ENCODE results near the gene TGFBR3. TPM values are rescaled to one million over a fixed set of nuclear protein-coding genes. Genes with fewer than 3 reads are reported as not detected.

TGFBR3 gene
- total and polyA plus RNA-seq, 12 donors: 6.6 to 36.7 (median 24.3) TPM

DNA sequence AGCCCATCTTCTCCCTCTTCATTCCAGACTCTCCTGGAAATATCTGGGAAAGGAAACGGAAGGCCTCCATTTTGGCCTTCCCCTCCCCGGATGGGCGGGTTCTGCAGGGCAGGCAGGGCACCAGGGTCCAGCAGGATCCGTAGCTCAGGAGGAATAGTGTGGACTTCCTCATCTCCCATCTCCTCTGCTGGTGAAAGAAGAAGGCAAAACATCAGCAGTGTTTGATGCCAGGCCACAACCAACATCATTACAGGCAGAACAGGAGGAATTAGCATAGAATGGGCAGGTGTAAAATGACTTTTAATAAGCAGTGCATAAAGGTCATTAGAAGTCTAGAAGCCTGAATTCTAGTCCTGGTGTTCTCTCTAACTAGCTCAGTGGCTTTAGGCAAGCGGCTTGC, 165.9 kb downstream of the TGFBR3 start:
- H3K9me3 ChIP-seq: no peaks in the 10 kb centered on the region
- H3K36me3 ChIP-seq: peaks cover 0 to 72% (median 7%) of the 10 kb centered on the region in 9 donors
- peak in 2 of 8 donors; percentile 19 to 41 for ATAC-seq
- WGBS, 2 donors: 77 to 81% methylated on average over 5 of the region's 5 CpGs
- TF ChIP-seq, protein P1, sequence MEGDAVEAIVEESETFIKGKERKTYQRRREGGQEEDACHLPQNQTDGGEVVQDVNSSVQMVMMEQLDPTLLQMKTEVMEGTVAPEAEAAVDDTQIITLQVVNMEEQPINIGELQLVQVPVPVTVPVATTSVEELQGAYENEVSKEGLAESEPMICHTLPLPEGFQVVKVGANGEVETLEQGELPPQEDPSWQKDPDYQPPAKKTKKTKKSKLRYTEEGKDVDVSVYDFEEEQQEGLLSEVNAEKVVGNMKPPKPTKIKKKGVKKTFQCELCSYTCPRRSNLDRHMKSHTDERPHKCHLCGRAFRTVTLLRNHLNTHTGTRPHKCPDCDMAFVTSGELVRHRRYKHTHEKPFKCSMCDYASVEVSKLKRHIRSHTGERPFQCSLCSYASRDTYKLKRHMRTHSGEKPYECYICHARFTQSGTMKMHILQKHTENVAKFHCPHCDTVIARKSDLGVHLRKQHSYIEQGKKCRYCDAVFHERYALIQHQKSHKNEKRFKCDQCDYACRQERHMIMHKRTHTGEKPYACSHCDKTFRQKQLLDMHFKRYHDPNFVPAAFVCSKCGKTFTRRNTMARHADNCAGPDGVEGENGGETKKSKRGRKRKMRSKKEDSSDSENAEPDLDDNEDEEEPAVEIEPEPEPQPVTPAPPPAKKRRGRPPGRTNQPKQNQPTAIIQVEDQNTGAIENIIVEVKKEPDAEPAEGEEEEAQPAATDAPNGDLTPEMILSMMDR (IDR thresholded peaks at IDR 0.05): no peak
- H3K4me3 ChIP-seq: no peak overlapping the region
- H3K27ac ChIP-seq: peak overlapping the region in 1 of 10 donors; percentile 7
- H3K4me1 ChIP-seq: peaks cover 0 to 19% (median 4%) of the 10 kb centered on the region in 9 donors
- DNase-seq: no peak
- H3K27me3 ChIP-seq: no peaks in the 10 kb centered on the region
- intact Hi-C loops (cut with DNase I): loop anchor here in 1 of 10 donors (10.0 kb wide), 1 partner anchor 165 kb away; the partner anchor contains the start of gene TGFBR3

DNA sequence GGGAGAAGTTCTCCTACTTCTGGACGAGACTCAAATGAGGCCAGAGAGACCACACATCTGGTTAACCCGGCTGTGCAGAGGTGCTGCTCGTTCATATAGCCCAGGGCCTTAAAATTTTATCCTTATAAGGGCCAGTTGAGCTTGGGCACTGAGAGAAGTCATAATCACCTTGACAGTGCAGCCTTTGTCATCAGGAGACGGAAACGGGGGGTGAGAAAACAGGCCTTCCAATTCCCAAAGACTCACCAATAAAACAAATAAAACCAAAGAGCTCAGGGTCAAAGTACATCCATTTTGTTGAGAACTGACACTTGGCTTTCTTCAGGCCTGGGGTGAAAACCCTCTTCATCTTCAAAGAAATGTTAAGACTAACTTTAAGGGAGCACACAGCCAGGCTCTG, 167.1 kb downstream of the TGFBR3 start:
- peaks cover 0 to 80% (median 7%) of the 10 kb centered on the region in 9 donors for H3K36me3 ChIP-seq
- peaks cover 0 to 9% (median 2%) of the 10 kb centered on the region in 9 donors for H3K4me1 ChIP-seq
- H3K27ac ChIP-seq: no peak overlapping the region
- no peak overlapping the region for H3K4me3 ChIP-seq
- TF ChIP-seq, protein P1 (IDR thresholded peaks at IDR 0.05): no peak
- DNase-seq (no peak), ATAC-seq (no peak)
- H3K9me3 ChIP-seq: no peaks in the 10 kb centered on the region
- WGBS, 2 donors: 92 to 93% methylated on average over 5 of the region's 5 CpGs
- intact Hi-C loops (cut with DNase I): loop anchor here in 3 of 10 donors (10.0 kb wide), 2 partner anchors 106 to 166 kb away; partner anchors contain the start of gene TGFBR3 (in 2 of the 3)
- no peaks in the 10 kb centered on the region for H3K27me3 ChIP-seq

DNA sequence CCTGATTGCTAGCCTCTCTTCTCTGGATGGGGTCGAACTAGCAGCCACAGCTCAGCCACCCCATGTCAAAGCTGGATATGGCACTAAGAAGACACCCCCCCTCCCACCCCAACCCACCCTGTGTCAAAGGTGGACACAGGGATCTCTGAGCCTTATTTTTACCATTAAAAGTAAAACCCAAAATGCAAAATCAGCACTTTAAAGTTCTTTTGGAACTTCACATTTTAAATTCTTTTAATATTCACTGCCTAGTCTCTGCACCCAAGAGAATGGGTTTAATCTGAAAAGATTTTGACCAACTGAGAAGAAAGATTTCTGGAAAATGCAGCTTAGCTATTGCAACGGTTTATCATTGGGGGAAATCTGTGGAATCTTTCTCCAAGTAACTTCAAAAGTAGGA, 167.6 kb downstream of the TGFBR3 start:
- 92 to 94% methylated on average over 2 of the region's 2 CpGs for WGBS, 2 donors
- Histone ChIP-seq H3K27me3 (no peaks in the 10 kb centered on the region), H3K36me3 (peaks cover 0 to 80% (median 7%) of the 10 kb centered on the region in 9 donors), H3K9me3 (no peaks in the 10 kb centered on the region), H3K27ac (no peak overlapping the region), H3K4me3 (no peak overlapping the region), H3K4me1 (peaks cover 2 to 14% (median 7%) of the 10 kb centered on the region in 9 donors)
- TF ChIP-seq, protein P1 (IDR thresholded peaks at IDR 0.05): no peak
- no peak for DNase-seq
- intact Hi-C loops (cut with DNase I): loop anchor here in 3 of 10 donors (10.0 kb wide), 2 partner anchors 106 to 166 kb away; partner anchors contain the start of gene TGFBR3 (in 2 of the 3)
- ATAC-seq: no peak

DNA sequence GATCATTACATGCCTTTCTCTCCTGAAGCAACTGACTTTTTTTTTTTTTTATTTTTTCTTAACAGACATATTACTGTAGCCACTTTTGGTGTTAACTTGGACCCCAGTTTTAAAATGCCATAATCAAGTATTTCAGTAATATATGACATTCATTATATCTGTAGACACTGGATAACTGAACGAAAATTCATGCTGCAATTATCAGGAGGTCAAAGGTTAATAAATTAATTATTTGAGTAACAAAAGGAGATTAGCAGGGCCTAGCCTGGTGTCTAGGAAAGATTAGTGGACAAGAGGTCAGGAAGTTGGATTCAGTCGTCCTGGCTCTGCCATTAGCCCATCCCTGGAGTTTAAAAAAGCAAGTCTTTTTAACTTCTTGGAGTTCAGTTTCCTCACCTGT, 168.1 kb downstream of the TGFBR3 start:
- ATAC-seq (no peak), DNase-seq (no peak)
- intact Hi-C loops (cut with DNase I): loop anchor here in 3 of 10 donors (10.0 kb wide), 2 partner anchors 107 to 167 kb away; partner anchors contain the start of gene TGFBR3 (in 2 of the 3)
- Histone ChIP-seq H3K27me3 (no peaks in the 10 kb centered on the region), H3K4me1 (peaks cover 6 to 19% (median 12%) of the 10 kb centered on the region in 9 donors), H3K4me3 (no peak overlapping the region), H3K27ac (no peak overlapping the region), H3K9me3 (no peaks in the 10 kb centered on the region), H3K36me3 (peaks cover 0 to 80% (median 7%) of the 10 kb centered on the region in 9 donors)
- WGBS, 2 donors: 78 to 87% methylated on average over 2 of the region's 2 CpGs
- TF ChIP-seq, protein P1 (IDR thresholded peaks at IDR 0.05): no peak
